Progenitor cell of endocrine pancreas (in vitro differentiated cells): ENCODE data around the gene GFOD2. TPM values are rescaled to one million over a fixed set of nuclear protein-coding genes. Genes with fewer than 3 reads are reported as not detected.

ENCODE experiments used
- DNase-seq: peaks from one replicate; pipeline ENCODE4 v3.0.0; 2021; ENCODE audit warnings: low spot score; ENCODE audit not compliant: unreplicated experiment
- H3K27ac Mint-ChIP-seq: 2 replicates; pipeline ENCODE4 v1.8.0; 2021; ENCODE audit warnings: mild to moderate bottlenecking, moderate library complexity, mixed read lengths
- H3K27me3 Mint-ChIP-seq: 2 replicates; pipeline ENCODE4 v1.8.0; 2021; ENCODE audit warnings: mixed read lengths
- H3K36me3 Mint-ChIP-seq: 2 replicates; pipeline ENCODE4 v1.8.0; 2022; ENCODE audit warnings: mixed read lengths; ENCODE audit not compliant: insufficient read depth
- H3K4me1 Mint-ChIP-seq: 2 replicates; pipeline ENCODE4 v1.8.0; 2021; ENCODE audit warnings: low read depth, mixed read lengths
- H3K4me3 Mint-ChIP-seq: 2 replicates; pipeline ENCODE4 v1.8.0; 2021; ENCODE audit warnings: low read depth, mild to moderate bottlenecking, moderate library complexity, mixed read lengths
- H3K9me3 Mint-ChIP-seq: 2 replicates; pipeline ENCODE4 v1.8.0; 2021; ENCODE audit warnings: low read depth, mixed read lengths
- CTCF ChIP-seq: fragments of 200-600 bp; sonication (generic); IDR thresholded peaks from one replicate; pipeline ENCODE4 v1.5.0; 2021; ENCODE audit warnings: antibody characterized with exemption, mild to moderate bottlenecking; ENCODE audit not compliant: unreplicated experiment
- total RNA-seq: library from RNA; stranded (reverse); gene quantifications from 2 replicates; pipeline ENCODE4 v1.2.1, GENCODE V29; 2021

GFOD2 gene
- total RNA-seq, 1 donor from 2014 or later = 38.8 TPM

GRCh38 chr16:67657751-67658518, 61.2 kb downstream of the GFOD2 start:
- no peak overlapping the region for H3K4me3 Mint-ChIP-seq
- no peak overlapping the region for H3K27ac Mint-ChIP-seq
- no peak for DNase-seq
- H3K4me1 Mint-ChIP-seq = peaks cover 12% of the 10 kb centered on the region
- no peaks in the 10 kb centered on the region for H3K9me3 Mint-ChIP-seq
- H3K36me3 Mint-ChIP-seq = no peaks in the 10 kb centered on the region
- H3K27me3 Mint-ChIP-seq = peaks cover 20% of the 10 kb centered on the region
- no peak for TF ChIP-seq CTCF

GRCh38 chr16:67657017-67657608, 62.0 kb downstream of the GFOD2 start:
- Mint-ChIP-seq H3K4me1 (peaks cover 12% of the 10 kb centered on the region), H3K27me3 (peaks cover 23% of the 10 kb centered on the region), H3K9me3 (no peaks in the 10 kb centered on the region), H3K27ac (no peak overlapping the region), H3K4me3 (no peak overlapping the region), H3K36me3 (no peaks in the 10 kb centered on the region)
- no peak for TF ChIP-seq CTCF
- no peak for DNase-seq

GRCh38 chr16:67656344-67657016, 62.6 kb downstream of the GFOD2 start:
- peaks cover 29% of the 10 kb centered on the region for H3K27me3 Mint-ChIP-seq
- no peak for TF ChIP-seq CTCF
- no peak overlapping the region for H3K4me3 Mint-ChIP-seq
- DNase-seq = no peak
- peaks cover 14% of the 10 kb centered on the region for H3K4me1 Mint-ChIP-seq
- no peaks in the 10 kb centered on the region for H3K36me3 Mint-ChIP-seq
- H3K9me3 Mint-ChIP-seq = no peaks in the 10 kb centered on the region
- H3K27ac Mint-ChIP-seq = no peak overlapping the region

- H3K4me1 Mint-ChIP-seq = peaks cover 9% of the 10 kb centered on the region
- H3K9me3 Mint-ChIP-seq = no peaks in the 10 kb centered on the region
- no peak overlapping the region for H3K4me3 Mint-ChIP-seq
- no peaks in the 10 kb centered on the region for H3K36me3 Mint-ChIP-seq
- no peak overlapping the region for H3K27ac Mint-ChIP-seq
- TF ChIP-seq CTCF = no peak
- DNase-seq = no peak
- H3K27me3 Mint-ChIP-seq = peaks cover 40% of the 10 kb centered on the region
Observed at GRCh38 chr16:67655363-67655762, 63.8 kb downstream of the GFOD2 start.

- no peak overlapping the region for H3K4me3 Mint-ChIP-seq
- DNase-seq = no peak
- no peaks in the 10 kb centered on the region for H3K36me3 Mint-ChIP-seq
- no peaks in the 10 kb centered on the region for H3K9me3 Mint-ChIP-seq
- H3K4me1 Mint-ChIP-seq = peaks cover 7% of the 10 kb centered on the region
- H3K27me3 Mint-ChIP-seq = peaks cover 47% of the 10 kb centered on the region
- TF ChIP-seq CTCF = no peak
- H3K27ac Mint-ChIP-seq = no peak overlapping the region
Observed at GRCh38 chr16:67654403-67654911, 64.7 kb downstream of the GFOD2 start.
